HS-5 (cell line): ENCODE data around the gene KCNK15.
"Not testable (repeated sequence)": the region's sequence is repeated elsewhere in the genome, so short reads cannot be mapped to it uniquely, and the experiment has no call there.

Source experiments
- DNase-seq: peaks from one replicate; pipeline ENCODE4 v3.0.0-alpha.2; 2012; ENCODE audit warnings: low read depth

Gene KCNK15

DNA sequence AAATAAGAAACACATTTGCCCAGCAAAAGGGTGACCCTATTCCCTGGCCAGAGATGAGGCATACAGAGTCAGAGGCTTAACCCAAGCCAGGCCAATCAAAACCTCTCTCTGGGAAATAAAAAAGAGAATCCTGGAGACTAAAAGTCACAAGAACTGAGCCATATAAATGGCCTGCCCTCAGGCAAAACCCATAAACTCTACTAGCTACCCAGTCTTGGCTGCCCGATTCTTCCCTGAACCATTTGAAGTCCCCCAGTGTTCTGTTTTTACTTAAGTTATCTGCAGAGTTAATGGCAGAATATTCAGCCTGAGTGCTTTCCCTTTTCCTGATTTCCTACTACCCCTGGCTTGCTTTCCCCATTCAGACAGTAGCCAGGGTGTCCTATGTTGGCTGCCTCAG lies 13.9 kb downstream of the KCNK15 start:
- DNase-seq, result no peak

DNA sequence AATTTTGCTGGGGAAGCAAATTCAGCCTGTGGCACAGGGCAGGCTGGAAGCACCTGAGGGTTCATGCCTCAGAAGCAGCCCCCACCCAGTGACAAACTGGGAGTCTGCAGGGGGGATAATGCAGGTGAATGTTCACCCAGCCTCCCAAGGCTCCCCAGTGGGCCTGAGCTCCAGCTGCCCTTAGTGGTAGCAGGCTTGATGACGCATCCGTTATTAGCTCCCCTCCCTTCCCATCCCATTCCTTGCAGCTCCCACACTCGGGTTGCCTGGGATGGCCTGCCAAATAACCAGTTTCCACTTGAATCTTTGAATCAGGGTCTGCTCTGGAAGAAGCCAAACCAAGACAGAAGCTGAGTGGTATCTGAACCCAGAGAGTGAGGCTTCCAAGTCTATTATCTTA lies 15.8 kb downstream of the KCNK15 start:
- DNase-seq, result no peak

DNA sequence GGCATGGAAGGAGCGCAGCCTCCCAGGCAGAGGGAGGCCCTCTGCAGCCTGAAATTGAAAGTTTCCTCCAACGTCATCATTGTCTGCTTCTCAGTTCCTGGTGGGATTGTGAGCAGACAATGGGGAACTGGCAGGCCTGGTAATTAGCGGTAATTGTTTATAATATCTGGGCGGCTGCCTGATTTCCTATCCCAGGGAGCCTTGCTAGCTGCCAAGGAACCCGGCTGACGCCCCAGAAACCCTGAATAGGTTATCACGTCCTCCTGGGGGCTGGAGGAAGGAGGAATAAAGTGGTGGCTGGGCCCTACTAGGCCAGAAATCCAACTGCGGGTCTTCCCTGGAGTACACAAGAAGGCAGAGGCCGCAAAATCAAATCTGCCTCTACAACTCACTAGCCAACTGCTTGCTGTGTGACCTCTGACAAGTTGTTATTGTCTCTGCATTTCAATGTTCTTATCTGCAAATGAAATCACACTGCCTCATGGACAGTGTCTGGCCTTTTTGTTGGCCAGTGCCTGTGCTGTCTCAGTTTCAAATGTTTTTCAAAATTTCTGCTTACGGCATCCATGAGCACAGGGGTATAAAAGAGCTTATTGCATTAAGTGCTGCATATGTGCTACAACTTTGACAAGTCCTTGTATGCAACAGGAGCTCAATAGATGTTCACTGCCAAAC lies 16.9 kb downstream of the KCNK15 start:
- no peak for DNase-seq

DNA sequence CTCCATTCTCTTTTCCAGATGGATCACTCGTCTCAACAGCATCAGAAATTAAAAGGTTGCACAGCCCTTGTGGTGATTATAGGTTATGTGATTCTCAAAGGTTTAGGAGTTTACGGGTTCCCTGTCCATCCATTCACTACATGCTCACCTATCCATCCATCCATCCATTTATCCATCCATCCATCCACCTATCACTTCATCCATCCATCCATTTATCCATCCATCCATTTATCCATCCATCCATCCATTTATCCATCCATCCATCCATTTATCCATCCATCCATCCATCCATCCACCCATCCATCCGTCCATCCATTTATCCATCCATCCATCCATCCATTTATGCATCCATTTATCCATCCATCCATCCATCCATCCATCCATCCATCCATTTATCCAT lies 18.1 kb downstream of the KCNK15 start:
- DNase-seq, result not testable (repeated sequence)

DNA sequence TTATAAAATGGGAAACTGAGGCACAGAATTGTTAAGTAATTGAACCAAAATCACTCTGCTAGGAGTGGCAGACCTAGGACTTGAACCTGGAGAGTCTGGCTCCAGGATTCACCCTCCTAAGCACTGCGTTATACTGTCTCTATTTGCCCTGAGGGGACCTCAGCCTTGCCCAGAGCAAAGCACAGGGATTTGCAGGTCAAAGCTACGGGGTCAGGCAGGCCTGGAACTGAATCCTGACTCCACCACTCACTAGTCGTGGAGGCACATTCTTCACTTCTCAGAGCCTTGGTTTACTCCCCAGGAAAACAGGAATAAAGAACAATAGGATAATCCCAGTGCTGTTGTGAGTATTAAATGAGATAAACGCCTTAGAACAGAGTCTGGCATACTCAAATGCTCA lies 19.4 kb downstream of the KCNK15 start:
- no peak for DNase-seq

DNA sequence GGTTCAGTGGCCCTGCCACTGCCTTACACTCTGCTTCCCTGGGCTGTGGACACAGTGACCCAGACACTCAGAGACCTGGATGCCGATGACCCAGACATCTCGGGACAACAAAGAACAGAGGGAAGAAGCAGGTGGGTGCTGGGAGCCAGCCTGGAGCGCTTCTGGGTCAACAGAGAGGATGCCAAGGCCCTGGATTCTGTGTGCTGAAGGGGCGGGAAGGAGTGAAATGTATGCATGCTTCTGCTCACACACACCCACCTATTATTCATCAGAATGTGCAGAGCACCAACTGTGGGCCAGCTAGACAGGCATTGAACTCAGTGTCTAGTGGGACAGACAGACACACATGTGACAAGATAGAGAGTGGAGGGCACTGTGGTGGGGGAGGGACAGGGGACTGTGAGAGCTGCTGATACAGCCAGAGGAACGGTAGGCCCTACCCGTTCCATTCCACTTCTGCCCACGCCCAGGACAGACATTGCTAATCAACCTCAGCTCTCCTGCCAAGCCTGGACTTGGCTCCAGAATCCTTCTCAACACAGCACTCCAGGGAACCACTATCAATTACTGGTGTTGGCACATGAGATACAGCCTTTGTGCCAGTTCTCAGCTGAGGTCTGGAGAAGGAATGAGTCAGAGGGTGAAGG lies 20.2 kb downstream of the KCNK15 start:
- no peak for DNase-seq

DNA sequence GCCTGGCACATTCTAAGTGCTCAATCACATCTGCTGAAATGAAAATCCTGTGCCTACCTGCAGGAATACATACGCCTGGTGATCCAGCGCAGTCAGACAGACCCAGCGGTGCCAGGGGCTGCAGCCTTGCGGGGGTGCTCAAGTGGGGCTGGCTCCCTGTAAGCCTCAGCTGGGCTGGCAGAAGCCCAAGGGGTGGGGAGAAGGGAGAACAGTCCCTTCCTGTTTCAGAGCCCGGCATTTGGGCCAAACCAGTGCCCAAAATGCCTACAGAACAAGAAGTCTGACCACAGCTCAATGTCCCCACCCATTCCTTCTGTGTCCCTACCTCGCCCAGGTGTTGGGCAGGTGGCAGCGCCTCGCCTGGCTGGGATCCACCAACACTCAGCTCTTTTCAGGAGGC lies 22.6 kb downstream of the KCNK15 start:
- no peak for DNase-seq

DNA sequence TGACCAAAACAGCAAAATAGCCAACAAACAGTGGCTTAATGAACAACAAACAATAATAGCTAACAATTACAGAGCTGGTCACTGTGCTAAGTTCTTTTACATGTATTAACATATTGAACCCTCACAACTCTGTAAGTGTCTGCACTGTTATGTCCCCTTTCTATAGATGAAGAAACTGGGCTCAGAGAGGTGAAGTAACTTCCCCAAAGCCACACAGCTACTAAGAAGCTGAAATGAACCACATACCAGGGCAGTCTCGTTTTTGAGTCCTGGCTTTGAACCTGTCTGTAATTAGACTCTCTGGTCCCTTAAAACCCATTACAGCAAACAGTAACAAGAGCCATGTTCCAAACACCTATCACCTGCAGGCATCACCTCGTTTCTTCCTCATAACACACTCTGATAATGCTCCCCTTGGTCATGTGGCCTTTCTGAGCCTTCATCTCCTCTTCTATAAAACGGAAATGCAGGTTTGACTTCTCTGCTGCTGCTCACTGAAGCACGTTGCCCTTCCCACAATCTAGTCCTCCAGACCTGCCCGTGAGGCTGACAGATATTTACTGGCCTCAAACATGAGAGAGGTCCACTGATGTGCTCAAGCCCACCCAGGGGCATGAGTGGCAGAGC lies 23.3 kb downstream of the KCNK15 start:
- no peak for DNase-seq

DNA sequence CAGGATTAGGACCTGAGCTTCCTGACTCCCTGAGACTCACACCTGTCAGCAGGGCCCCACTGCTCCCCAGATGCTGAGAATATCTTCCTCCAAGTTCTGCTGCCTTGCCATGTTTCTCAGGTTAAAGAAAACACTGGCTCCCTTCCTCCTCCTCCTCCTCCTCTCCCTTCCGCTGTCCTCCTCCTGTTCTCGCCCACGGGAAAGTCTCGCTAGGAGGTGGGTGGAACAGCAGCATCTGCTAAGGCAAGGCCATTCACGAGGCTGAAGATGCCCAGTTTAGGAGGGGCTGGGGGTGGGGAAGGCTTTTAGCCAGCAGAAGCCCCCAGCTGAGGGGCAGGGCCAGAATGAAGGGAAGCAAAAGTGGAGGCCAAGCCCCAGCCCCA lies 23.8 kb downstream of the KCNK15 start:
- no peak for DNase-seq

DNA sequence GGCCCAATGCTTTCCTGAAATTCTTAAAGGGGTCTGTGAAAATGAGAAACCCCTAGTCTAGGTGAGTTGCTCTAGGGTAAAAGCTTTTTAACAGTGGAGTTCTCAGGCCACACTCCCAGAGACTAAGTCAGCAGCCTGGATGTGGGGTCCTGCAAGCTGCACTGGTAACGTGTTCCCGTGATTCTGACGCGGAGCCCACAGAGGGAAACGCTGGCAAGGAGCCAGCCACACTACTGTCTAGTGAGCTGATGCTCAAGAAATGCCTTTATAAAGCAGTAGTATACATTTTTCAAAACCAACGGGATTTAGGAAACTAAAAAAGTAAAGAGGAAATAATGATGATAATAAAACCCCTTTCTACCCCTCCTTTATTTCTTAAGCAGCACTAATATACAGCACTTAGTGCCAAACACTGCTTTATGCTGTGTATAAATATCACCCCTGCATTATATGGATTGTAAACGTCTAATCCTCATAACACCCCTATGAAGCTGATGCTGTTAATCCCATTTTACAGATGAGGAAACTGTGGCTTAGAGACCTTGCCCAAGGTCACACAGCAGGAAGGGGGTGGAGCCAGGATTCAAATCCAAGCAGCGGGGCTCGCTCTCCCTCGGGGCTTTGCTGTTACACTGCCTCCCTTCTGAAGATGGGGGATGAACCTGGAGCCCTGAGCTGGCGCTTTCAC lies 25.0 kb downstream of the KCNK15 start:
- DNase-seq, result no peak

DNA sequence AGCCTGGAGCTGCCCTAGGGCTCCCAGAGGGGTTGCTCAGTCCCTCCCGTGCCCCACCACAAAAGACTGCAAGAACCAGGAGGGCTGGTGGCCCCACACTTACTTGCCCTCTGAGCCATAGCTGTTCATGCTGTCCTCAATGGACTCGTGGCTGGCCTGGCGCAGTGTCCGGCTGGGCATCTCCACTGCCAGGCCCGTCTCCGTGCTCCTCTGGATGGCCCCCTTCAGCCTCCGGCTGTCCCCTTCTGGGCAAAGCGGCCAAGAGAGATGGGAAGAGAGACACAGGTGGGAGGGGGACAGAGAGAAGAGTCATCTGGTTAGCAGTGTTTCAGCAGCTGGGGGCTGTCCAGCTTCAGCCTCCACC lies 25.5 kb downstream of the KCNK15 start:
- DNase-seq, result no peak

DNA sequence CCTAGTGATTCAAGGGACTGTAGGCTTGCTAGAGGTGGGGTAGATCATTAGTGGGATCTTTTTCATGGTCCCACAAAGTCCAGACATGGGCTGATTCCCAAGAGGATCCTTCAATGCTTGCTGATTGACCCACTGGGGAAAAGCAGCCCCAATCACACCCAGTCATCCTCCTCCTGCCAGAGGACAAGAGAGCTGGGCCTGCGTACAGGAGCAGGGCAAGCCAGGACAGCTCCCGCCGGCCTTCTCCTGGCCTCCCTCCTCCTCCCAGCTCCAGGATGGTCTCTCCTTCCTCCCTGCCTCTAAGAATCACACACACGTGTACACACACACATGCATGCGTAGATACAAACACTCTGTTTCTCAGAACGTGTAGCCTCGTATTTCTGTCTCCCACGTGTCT lies 27.0 kb downstream of the KCNK15 start:
- no peak for DNase-seq

DNA sequence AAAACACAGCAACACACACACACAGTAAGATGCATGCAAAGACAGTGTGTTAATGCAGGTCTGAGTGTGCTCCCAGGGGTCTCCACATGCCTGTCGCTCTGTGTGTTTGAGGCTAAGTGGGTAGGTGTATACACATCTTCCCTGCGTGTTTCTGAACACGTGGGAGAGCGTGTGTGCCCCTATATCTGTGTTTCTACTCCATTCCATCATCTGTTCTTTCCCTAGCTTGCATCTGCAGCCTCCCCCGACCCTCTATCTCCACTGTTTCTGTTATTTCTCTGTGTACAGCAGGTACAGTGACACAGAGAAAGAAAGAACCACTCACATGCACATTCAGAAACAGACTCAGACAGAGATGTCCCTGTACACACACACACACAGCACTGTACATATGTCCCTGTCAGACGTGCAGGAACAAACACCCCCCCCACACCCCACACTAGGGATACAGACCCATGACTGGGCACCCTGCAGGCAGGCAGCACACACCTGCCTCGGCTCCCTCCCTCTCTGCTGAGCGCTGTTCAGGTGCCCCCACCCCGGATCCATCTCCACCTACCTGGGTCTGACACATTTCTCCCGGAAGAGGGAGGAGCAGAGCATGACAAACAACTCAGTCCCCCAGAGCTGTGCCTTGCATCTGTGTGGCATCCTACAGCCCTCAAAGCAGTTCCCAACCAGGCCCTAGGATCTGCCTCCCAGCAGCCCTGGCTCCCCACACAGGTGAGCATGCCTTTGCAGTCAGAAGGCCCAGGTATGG lies 27.6 kb downstream of the KCNK15 start:
- no peak for DNase-seq

DNA sequence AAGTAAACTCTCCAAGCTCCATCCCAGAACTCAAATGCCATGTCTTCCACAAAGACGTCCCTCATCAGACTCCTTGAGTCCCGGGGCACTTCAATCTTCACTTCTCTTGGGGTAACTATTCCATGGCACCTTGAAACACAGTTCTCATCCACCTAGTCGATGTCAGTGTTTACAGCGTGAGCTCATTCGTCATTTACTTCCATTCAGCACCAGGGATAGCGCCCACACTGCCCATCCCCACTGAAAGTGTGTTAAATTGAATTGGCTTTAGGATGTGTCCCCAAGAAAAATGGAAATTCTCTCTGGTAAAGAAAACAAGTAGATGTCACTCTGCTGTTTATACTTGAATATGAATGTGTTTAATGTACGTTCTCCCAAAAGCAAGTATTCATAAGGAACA lies 31.3 kb downstream of the KCNK15 start:
- no peak for DNase-seq

DNA sequence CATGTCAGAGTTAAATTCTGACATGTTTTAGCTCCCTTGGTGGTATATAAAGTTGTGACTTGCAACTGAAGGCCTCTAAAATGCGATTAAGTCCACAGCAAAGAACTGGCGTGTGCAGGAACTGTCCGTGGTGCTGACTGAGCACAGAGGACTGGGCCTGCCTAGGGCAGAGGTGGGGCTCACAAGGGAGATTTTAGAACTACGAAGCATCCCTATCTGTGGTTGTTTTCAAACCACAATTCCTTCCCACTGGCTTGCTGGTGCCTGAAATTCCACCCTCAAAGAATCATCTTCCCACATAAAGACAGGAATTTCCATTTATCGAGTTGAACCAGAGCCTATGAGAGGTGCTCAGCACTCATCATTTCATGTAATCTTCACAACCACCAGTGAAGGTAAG lies 34.6 kb downstream of the KCNK15 start:
- no peak for DNase-seq

DNA sequence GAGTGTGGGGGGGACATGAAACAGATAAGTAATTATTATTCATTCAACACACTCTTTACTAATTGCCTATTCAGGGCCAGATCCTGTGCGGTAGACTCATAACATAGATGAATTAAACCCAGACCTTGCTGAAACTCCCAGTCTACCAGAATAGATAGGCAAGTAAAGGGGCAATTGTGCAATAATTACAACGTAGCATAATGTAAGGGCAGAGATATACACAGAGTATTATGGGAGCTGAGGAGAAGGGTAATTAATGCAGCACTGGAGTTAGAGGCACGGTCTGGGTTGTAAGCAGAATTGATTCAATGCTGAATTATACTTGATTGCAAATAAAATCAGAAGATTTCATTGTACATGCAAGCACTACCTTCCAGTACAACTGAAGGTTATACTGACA lies 35.5 kb downstream of the KCNK15 start:
- no peak for DNase-seq

DNA sequence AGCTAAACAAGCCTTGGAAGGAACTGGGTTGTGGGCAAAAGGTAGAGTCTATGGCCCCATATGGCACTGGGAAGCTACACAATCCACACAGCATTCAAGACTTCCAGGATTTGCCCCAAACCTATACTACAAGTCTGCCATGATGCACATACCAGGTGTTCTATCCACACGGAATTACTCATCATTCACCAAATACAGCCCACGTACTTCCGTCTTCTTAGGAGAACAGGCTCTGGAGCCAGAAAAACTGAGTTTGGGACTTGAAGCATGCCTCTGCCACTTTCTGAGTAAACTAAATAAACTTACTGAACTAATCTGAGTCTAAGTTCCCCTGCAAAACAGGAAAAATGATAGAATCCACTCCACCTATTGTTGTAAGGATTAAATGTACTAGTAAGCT lies 36.1 kb downstream of the KCNK15 start:
- DNase-seq, result no peak

DNA sequence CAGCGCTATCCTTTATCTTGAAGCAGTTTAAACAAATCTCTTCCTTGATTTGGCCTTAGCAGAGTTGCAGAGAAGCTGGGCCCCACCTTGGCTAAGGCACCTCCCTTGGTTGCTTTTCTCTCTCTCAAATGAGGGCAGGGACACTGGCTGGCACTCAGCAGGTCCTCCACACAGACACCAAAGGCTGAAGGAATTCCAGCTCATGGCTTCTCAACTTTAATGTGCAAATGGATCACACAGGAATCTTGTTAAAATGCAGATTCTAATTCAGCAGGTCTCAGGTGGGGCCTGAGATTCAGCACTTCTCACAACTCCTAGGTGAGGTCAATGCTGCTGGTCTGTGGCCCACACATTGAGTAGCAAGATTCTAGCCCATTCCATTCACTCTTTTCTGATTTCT lies 39.0 kb downstream of the KCNK15 start:
- no peak for DNase-seq

DNA sequence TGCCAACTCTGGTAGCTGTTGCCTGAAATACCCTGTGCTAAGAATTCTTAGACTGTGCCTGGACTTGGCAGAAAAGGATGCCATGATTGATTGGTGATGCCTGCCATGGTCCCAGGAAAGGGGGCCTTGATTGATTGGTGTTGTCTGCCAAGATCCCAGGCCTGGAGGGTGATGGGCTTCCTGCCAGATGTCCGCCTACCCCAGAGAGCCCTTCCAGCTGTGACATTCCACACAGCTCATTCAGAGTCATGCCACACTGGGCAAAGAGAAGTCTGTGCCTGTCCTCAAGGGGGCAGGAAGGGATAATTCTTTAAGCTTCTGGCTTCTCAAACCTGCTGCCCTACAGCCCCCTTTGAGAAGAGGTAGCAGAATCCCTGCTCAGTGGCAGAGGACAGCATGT lies 40.1 kb downstream of the KCNK15 start:
- peak; percentile 28 for DNase-seq

DNA sequence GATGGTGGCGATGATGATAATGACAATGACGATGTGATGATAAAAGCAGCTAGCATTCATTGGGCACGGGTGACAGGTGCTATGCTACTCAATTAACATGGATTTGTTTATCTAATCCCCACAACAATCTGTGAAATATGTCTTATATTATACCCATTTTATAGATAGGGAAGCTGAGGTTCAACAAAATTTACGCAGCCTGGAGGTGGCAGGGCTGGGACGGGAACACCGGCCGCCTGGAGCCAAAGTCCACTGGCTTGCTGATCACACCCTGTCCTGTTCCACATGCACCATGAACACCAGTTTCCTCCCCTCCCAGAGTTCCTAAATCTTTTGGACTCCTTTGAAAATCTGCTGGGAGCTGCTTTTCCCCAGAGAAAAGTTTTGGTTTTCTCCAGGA lies 41.6 kb downstream of the KCNK15 start:
- DNase-seq, result no peak

DNA sequence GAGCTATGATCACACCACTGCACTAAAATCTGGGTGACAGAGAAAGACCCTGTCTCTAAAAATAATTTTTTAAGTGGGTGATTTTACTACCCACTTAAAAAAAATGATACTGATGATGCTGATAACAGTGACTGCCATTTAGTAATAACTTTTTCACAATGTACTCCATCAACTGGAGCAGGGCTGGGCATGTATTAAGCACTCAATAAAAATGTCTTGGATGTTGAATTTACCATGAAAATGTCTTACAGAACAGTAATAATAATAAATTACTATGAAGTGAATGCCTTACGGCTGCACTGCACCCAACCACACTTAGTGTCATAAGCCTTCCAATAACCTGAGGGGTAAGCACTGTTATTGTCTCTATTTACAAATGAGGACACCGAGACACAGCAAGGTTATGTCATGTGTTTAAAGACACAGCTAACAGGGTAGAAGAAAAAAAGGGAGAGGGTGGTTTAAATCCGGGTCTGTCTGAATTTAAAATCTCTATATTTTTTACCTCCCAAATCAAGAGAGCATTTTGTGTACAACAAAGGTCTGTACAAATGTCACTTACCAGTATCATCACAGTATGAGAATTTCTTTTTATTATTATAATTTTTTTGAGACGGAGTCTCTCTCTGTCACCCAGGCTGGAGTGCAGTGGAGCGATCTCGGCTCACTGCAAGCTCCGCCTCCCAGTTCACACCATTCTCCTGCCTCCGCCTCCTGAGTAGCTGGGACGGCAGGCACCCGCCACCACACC lies 43.2 kb downstream of the KCNK15 start:
- no peak for DNase-seq
